Sigmoid colon (tissue), 7 donors: Measurements from ENCODE around the gene ZNF670. TPM values are rescaled to one million over a fixed set of nuclear protein-coding genes. Genes with fewer than 3 reads are reported as not detected.

Experiments
- DNase-seq: peaks from one replicate; pipeline ENCODE4 v3.0.0-alpha.2; 2019
- H3K27ac ChIP-seq, 4 donors: fragments of 200-600 bp; sonication (generic); one replicate each; pipeline ENCODE4 v1.5.1; 2016 to 2019; ENCODE audit warnings: mild to moderate bottlenecking in 1 of 4
- H3K27me3 ChIP-seq, 3 donors: fragments of 200-600 bp; sonication (generic); one replicate each; pipeline ENCODE4 v1.5.1; 2019; ENCODE audit warnings: mild to moderate bottlenecking in 1 of 3
- H3K36me3 ChIP-seq, 4 donors: fragments of 200-600 bp; sonication (generic); one replicate each; pipeline ENCODE4 v1.5.1; 2016 to 2019
- H3K4me1 ChIP-seq, 4 donors: fragments of 200-600 bp; sonication (generic); one replicate each; pipeline ENCODE4 v1.5.1; 2017 to 2019
- H3K4me3 ChIP-seq, 4 donors: fragments of 200-600 bp; sonication (generic); one replicate each; pipeline ENCODE4 v1.5.1; 2017 to 2019; ENCODE audit warnings: mild to moderate bottlenecking in 2 of 4, moderate library complexity in 1 of 4
- H3K9me3 ChIP-seq, 4 donors: fragments of 200-600 bp in 3 of 4; sonication (generic) in 3 of 4; one replicate each; pipeline versions ENCODE4 v1.5.1 to v1.6.1; 2013 to 2019
- EP300 ChIP-seq, 4 donors: sonication (generic); formaldehyde crosslinking; IDR thresholded peaks; one replicate each; pipeline ENCODE4 v1.6.1; 2017; ENCODE audit warnings: antibody characterized with exemption in 4 of 4
- POLR2A ChIP-seq, 2 donors: fragments of 450-650 bp; IDR thresholded peaks; one replicate each; pipeline ENCODE4 v1.6.1; 2016; ENCODE audit warnings: antibody characterized with exemption in 2 of 2, mild to moderate bottlenecking in 2 of 2, moderate library complexity in 2 of 2
- POLR2AphosphoS5 ChIP-seq, 4 donors: sonication (generic); formaldehyde crosslinking; IDR thresholded peaks; one replicate each; pipeline ENCODE4 v1.6.1; 2017; ENCODE audit warnings: antibody characterized with exemption in 4 of 4
- WGBS, 2 donors: extraction: QIAGEN DNeasy Blood & Tissue Kit; methylation state at CpG; one replicate each; pipeline ENCODE4 v1.1.7; 2013; 5-methylcytosine and 5-hydroxymethylcytosine counted together
- intact Hi-C: fragments of 100-400 bp; cut with DNase I; formaldehyde crosslinking; loops from one replicate; pipeline ENCODE4 v1.15.1; 2023
- polyA plus RNA-seq, 3 donors: library from polyadenylated mRNA; stranded (reverse); fragments of 200-250 nt; gene quantifications; one replicate each; pipeline ENCODE4 v1.2.3, GENCODE V29; 2013
- total RNA-seq, 4 donors: library from RNA; depleted of rRNA; stranded (reverse); fragments of >200 nt; gene quantifications; one replicate each; pipeline ENCODE4 v1.1.0, GENCODE V29; 2016
- TF ChIP-seq, protein P1 (sequence below), 4 experiments: fragments of 450-650 bp in 3 of 4; fragments of 200-600 bp in 1 of 4; IDR thresholded peaks; one replicate each; pipeline ENCODE4 v1.5.1; 2016 to 2019; ENCODE audit warnings: antibody characterized with exemption in 4 of 4, mild to moderate bottlenecking in 3 of 4, moderate library complexity in 2 of 4
- donor health status: healthy with polysubstance abuse.
- donor health status: Bipolar disorder and iron deficiency.
- donor health status: healthy.

Gene ZNF670
- total and polyA plus RNA-seq, 7 donors, result 2.1 to 6.7 (median 3.5) TPM

DNA sequence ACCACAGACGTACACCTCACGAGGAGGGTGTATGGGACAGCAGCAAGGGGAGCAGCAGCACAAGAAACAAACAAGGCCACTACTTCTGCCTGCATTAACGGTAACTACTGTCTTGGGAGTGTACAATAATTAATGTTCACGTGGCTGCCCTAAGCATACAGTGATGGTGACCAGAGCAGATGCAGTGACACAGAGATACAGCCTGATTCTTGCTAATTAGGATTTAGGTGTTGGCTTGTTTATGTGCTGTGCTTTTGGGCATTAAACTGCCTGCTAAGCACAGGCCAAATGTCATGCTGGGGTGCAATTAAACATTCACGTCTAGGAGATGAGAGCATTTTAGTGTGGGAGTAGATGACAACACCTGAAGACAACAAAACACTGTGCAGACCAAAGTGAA is 18.3 kb upstream of the ZNF670 start:
- Histone ChIP-seq H3K9me3 (peaks cover 0 to 27% (median 0%) of the 10 kb centered on the region in 4 donors), H3K36me3 (peaks cover 10 to 43% (median 24%) of the 10 kb centered on the region in 4 donors)
- intact Hi-C loops, result no loop called here

DNA sequence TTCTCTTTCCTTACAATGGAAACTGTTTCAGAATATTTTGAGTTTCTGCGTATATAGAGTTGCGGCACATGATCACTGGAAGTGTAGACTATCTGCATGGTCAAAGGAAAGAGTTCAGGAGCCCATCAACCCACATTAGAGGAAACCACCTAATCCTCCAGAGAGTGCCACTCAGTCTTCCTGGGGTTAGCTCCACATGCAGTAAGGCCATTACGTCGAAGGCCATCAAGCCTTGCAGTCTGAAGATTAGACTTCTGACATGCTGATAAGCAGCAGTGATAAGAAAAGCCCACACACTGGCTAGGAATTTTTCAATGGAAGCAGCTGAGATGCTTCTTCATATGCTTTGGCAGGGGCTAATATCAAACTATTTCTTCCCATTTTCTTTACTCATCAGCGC is 17.9 kb upstream of the ZNF670 start:
- WGBS, 2 donors, result 97% methylated on average over 5 of the region's 5 CpGs
- DNase-seq, result no peak
- peaks cover 10 to 39% (median 20%) of the 10 kb centered on the region in 4 donors for H3K36me3 ChIP-seq

More for the DNA sequence above, 18.3 kb upstream of the ZNF670 start:
- no peak for DNase-seq
- Histone ChIP-seq H3K27ac (no peak overlapping the region), H3K4me3 (no peak overlapping the region), H3K4me1 (peaks cover 0 to 2% (median 0%) of the 10 kb centered on the region in 4 donors), H3K27me3 (no peaks in the 10 kb centered on the region)
- TF ChIP-seq, protein P1, sequence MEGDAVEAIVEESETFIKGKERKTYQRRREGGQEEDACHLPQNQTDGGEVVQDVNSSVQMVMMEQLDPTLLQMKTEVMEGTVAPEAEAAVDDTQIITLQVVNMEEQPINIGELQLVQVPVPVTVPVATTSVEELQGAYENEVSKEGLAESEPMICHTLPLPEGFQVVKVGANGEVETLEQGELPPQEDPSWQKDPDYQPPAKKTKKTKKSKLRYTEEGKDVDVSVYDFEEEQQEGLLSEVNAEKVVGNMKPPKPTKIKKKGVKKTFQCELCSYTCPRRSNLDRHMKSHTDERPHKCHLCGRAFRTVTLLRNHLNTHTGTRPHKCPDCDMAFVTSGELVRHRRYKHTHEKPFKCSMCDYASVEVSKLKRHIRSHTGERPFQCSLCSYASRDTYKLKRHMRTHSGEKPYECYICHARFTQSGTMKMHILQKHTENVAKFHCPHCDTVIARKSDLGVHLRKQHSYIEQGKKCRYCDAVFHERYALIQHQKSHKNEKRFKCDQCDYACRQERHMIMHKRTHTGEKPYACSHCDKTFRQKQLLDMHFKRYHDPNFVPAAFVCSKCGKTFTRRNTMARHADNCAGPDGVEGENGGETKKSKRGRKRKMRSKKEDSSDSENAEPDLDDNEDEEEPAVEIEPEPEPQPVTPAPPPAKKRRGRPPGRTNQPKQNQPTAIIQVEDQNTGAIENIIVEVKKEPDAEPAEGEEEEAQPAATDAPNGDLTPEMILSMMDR (IDR thresholded peaks at IDR 0.05), result no peak
- TF ChIP-seq POLR2A (IDR thresholded peaks at IDR 0.05), result no peak
- TF ChIP-seq EP300 (IDR thresholded peaks at IDR 0.05), result no peak
- no peak for TF ChIP-seq POLR2AphosphoS5 (IDR thresholded peaks at IDR 0.05)
- WGBS, 2 donors, result 92 to 95% methylated on average over 5 of the region's 5 CpGs

DNA sequence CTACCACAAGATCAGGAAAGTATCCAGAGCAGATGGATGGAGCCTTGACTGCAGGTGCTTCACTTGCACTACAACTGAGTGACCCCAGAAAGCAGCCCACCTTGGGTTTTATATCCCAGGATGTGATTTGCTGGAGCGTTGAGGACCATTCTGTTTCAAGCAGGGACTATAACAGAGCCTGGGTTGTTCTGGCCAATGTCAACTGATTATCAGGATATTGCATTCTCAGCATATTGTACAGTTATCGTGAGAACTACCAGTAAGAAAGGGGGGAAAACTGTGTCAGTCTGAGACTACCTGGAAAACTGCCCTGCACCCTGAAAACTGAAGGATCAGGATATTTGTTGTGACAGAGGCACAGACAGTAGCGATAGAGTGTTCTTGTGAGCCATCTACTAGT is 17.5 kb upstream of the ZNF670 start:
- Histone ChIP-seq H3K27ac (no peak overlapping the region), H3K4me3 (no peak overlapping the region), H3K9me3 (peaks cover 0 to 25% (median 0%) of the 10 kb centered on the region in 4 donors), H3K36me3 (peaks cover 9 to 35% (median 16%) of the 10 kb centered on the region in 4 donors), H3K27me3 (no peaks in the 10 kb centered on the region), H3K4me1 (no peaks in the 10 kb centered on the region)
- WGBS, 2 donors, result 94 to 96% methylated on average over 3 of the region's 3 CpGs
- TF ChIP-seq POLR2AphosphoS5 (IDR thresholded peaks at IDR 0.05) (no peak), EP300 (IDR thresholded peaks at IDR 0.05) (no peak), POLR2A (IDR thresholded peaks at IDR 0.05) (no peak)
- TF ChIP-seq, protein P1 (IDR thresholded peaks at IDR 0.05), result no peak
- intact Hi-C loops, result no loop called here
- DNase-seq, result no peak

More for the DNA sequence above, 17.9 kb upstream of the ZNF670 start:
- H3K9me3 ChIP-seq, result peaks cover 0 to 25% (median 0%) of the 10 kb centered on the region in 4 donors
- H3K4me1 ChIP-seq, result no peaks in the 10 kb centered on the region
- H3K27me3 ChIP-seq, result no peaks in the 10 kb centered on the region
- TF ChIP-seq, protein P1 (IDR thresholded peaks at IDR 0.05), result no peak
- TF ChIP-seq POLR2A (IDR thresholded peaks at IDR 0.05) (no peak), POLR2AphosphoS5 (IDR thresholded peaks at IDR 0.05) (no peak), EP300 (IDR thresholded peaks at IDR 0.05) (no peak)
- H3K4me3 ChIP-seq, result no peak overlapping the region
- H3K27ac ChIP-seq, result no peak overlapping the region
- intact Hi-C loops, result no loop called here

DNA sequence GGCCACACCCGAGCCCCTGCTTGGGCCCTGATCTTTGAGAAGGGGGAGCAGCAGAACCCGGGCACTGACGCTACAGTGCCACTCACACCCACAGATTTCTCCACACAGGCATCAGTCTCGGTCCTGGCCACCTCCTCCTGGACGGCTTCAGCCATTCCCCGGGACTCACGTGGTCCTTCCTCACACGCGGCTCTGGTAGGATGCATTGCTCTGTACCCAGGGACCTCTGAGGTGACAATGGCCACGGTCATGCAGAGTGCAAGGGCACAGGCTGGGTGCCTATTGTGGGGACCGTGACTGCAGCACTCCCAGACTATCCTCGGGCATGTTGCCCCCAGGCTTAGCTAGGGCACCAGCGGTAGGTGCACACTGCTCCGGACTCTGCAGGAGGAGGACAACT is 11.8 kb upstream of the ZNF670 start:
- TF ChIP-seq POLR2AphosphoS5 (IDR thresholded peaks at IDR 0.05) (no peak), POLR2A (IDR thresholded peaks at IDR 0.05) (no peak), EP300 (IDR thresholded peaks at IDR 0.05) (no peak)
- TF ChIP-seq, protein P1 (IDR thresholded peaks at IDR 0.05), result no peak
- Histone ChIP-seq H3K27ac (no peak overlapping the region), H3K4me1 (no peaks in the 10 kb centered on the region), H3K4me3 (no peak overlapping the region), H3K36me3 (no peaks in the 10 kb centered on the region), H3K27me3 (no peaks in the 10 kb centered on the region), H3K9me3 (no peaks in the 10 kb centered on the region)
- WGBS, 2 donors, result 73 to 86% methylated on average over 14 of the region's 14 CpGs
- intact Hi-C loops, result no loop called here
- no peak for DNase-seq
